Measurements from ENCODE around the gene LRP3. TPM values are rescaled to one million over a fixed set of nuclear protein-coding genes. Genes with fewer than 3 reads are reported as not detected.
"Not testable (repeated sequence)": the region's sequence is repeated elsewhere in the genome, so short reads cannot be mapped to it uniquely, and the experiment has no call there.

Gene LRP3
- total RNA-seq, 1 donor from 2014 or later = 13.3 TPM

DNA sequence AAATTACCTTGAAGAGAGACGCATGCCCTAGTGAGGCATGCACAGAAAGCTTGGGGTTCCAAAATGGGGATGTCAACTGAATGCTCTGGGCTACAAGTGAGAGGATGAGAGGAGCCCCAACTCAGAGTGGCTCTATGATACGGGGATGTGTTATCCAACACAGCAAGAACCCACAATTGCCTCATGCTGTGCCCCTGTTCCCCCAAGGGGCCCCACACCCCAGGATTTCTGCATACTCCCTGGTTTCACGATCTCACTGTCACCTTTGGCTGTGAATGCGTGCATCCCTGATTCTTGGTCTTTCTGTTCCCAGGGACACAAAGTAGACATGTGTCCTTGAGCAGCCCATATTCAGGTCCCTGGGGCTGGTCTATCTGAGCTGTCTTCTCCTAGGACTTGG, 32.9 kb upstream of the LRP3 start:
- Histone ChIP-seq H3K27ac (ENCODE audit: low read depth, low read length) (no peak overlapping the region), H3K9me3 (ENCODE audit: insufficient read depth, low read depth, low read length) (no peaks in the 10 kb centered on the region), H3K79me2 (ENCODE audit: insufficient read depth, low read length) (no peaks in the 10 kb centered on the region), H3K9ac (ENCODE audit: low read length) (no peak overlapping the region), H3K36me3 (ENCODE audit: insufficient read depth, low read length) (no peaks in the 10 kb centered on the region), H2AFZ (ENCODE audit: low read depth, low read length) (no peak overlapping the region), H3K4me2 (ENCODE audit: low read length) (no peak overlapping the region), H3K4me1 (ENCODE audit: insufficient read depth, low read length) (no peaks in the 10 kb centered on the region), H3K27me3 (ENCODE audit: insufficient read depth, low read length) (no peaks in the 10 kb centered on the region), H3K4me3 (ENCODE audit: insufficient read depth, low read depth, low read length) (no peak overlapping the region), H4K20me1 (ENCODE audit: insufficient read depth, low read length) (no peaks in the 10 kb centered on the region)
- no peaks in the 10 kb centered on the region for H3K9me3 Mint-ChIP-seq (ENCODE audit: unreplicated experiment)
- no peak overlapping the region for H3K27ac Mint-ChIP-seq (ENCODE audit: unreplicated experiment)
- FAIRE-seq = no peak
- peaks cover 2% of the 10 kb centered on the region for H3K36me3 Mint-ChIP-seq (ENCODE audit: low read depth, unreplicated experiment)
- no peaks in the 10 kb centered on the region for H3K27me3 Mint-ChIP-seq (ENCODE audit: low read depth, unreplicated experiment)
- DNase-seq (ENCODE audit: low read depth) = no peak
- no peak for TF ChIP-seq EZH2 (IDR thresholded peaks at IDR 0.05; ENCODE audit: insufficient read depth, low read length)
- TF ChIP-seq, protein P1, sequence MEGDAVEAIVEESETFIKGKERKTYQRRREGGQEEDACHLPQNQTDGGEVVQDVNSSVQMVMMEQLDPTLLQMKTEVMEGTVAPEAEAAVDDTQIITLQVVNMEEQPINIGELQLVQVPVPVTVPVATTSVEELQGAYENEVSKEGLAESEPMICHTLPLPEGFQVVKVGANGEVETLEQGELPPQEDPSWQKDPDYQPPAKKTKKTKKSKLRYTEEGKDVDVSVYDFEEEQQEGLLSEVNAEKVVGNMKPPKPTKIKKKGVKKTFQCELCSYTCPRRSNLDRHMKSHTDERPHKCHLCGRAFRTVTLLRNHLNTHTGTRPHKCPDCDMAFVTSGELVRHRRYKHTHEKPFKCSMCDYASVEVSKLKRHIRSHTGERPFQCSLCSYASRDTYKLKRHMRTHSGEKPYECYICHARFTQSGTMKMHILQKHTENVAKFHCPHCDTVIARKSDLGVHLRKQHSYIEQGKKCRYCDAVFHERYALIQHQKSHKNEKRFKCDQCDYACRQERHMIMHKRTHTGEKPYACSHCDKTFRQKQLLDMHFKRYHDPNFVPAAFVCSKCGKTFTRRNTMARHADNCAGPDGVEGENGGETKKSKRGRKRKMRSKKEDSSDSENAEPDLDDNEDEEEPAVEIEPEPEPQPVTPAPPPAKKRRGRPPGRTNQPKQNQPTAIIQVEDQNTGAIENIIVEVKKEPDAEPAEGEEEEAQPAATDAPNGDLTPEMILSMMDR (IDR thresholded peaks at IDR 0.05; ENCODE audit: insufficient read depth, low read depth, low read length) = no peak
- no peak overlapping the region for H3K4me3 Mint-ChIP-seq (ENCODE audit: unreplicated experiment)
- H3K4me1 Mint-ChIP-seq (ENCODE audit: low read depth, unreplicated experiment) = no peaks in the 10 kb centered on the region

DNA sequence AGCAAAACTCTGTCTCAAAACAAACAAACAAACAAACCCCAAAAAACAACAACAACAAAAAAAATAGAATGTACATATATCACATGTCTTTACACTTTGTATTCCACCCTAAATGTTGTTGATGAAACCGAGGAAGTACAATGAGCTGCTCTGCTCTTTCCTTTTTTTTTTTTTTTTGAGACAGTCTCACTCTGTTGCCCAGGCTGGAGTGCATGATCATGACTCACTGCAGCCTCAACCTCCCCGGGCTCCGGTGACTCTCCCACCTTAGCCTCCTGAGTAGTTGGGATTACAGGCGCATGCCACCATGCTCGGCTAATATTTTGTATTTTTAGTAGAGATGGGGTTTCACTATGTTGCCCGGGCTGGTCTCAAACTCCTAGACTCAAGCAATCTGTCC, 30.6 kb upstream of the LRP3 start:
- Histone ChIP-seq H3K79me2 (ENCODE audit: insufficient read depth, low read length) (no peaks in the 10 kb centered on the region), H3K4me3 (ENCODE audit: insufficient read depth, low read depth, low read length) (no peak overlapping the region), H3K27me3 (ENCODE audit: insufficient read depth, low read length) (no peaks in the 10 kb centered on the region), H3K27ac (ENCODE audit: low read depth, low read length) (no peak overlapping the region), H3K36me3 (ENCODE audit: insufficient read depth, low read length) (no peaks in the 10 kb centered on the region), H3K4me1 (ENCODE audit: insufficient read depth, low read length) (no peaks in the 10 kb centered on the region), H3K9ac (ENCODE audit: low read length) (no peak overlapping the region), H4K20me1 (ENCODE audit: insufficient read depth, low read length) (no peaks in the 10 kb centered on the region), H2AFZ (ENCODE audit: low read depth, low read length) (no peak overlapping the region), H3K4me2 (ENCODE audit: low read length) (no peak overlapping the region), H3K9me3 (ENCODE audit: insufficient read depth, low read depth, low read length) (no peaks in the 10 kb centered on the region)
- DNase-seq (ENCODE audit: low read depth) = no peak
- no peak for FAIRE-seq
- H3K4me1 Mint-ChIP-seq (ENCODE audit: low read depth, unreplicated experiment) = no peaks in the 10 kb centered on the region
- H3K27me3 Mint-ChIP-seq (ENCODE audit: low read depth, unreplicated experiment) = no peaks in the 10 kb centered on the region
- no peak for TF ChIP-seq EZH2 (IDR thresholded peaks at IDR 0.05; ENCODE audit: insufficient read depth, low read length)
- TF ChIP-seq, protein P1 (IDR thresholded peaks at IDR 0.05; ENCODE audit: insufficient read depth, low read depth, low read length) = no peak
- H3K9me3 Mint-ChIP-seq (ENCODE audit: unreplicated experiment) = peaks cover 4% of the 10 kb centered on the region
- H3K36me3 Mint-ChIP-seq (ENCODE audit: low read depth, unreplicated experiment) = peaks cover 7% of the 10 kb centered on the region
- H3K4me3 Mint-ChIP-seq (ENCODE audit: unreplicated experiment) = no peak overlapping the region
- H3K27ac Mint-ChIP-seq (ENCODE audit: unreplicated experiment) = no peak overlapping the region

DNA sequence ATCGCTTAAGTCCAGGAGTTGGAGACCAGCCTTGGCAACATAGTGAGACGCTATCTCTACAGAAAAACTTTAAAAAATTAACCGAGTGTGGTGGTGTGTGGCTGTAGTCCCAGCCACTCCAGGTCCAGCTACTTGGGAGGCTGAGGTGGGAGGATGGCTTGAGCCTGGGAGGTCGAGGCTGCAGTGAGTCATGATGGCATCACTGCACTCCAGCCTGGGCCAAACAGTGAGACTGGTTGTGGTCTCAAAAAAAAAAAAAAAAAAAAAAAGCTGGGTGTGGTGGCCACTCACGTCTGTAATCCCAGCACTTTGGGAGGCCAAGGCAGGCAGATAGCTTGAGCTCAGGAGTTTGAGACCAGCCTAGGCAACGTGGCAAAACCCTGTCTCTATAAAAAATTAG, 28.1 kb upstream of the LRP3 start:
- not testable (repeated sequence) for H3K79me2 ChIP-seq (ENCODE audit: insufficient read depth, low read length); H3K9me3 ChIP-seq (ENCODE audit: insufficient read depth, low read depth, low read length); H3K4me3 Mint-ChIP-seq (ENCODE audit: unreplicated experiment); H3K9ac ChIP-seq (ENCODE audit: low read length); H3K4me2 ChIP-seq (ENCODE audit: low read length); DNase-seq (ENCODE audit: low read depth); H3K27me3 Mint-ChIP-seq (ENCODE audit: low read depth, unreplicated experiment); H3K4me1 Mint-ChIP-seq (ENCODE audit: low read depth, unreplicated experiment); H3K36me3 ChIP-seq (ENCODE audit: insufficient read depth, low read length); H3K4me1 ChIP-seq (ENCODE audit: insufficient read depth, low read length); FAIRE-seq; H3K27ac ChIP-seq (ENCODE audit: low read depth, low read length); H4K20me1 ChIP-seq (ENCODE audit: insufficient read depth, low read length); H3K4me3 ChIP-seq (ENCODE audit: insufficient read depth, low read depth, low read length); H3K27ac Mint-ChIP-seq (ENCODE audit: unreplicated experiment); H2AFZ ChIP-seq (ENCODE audit: low read depth, low read length); H3K27me3 ChIP-seq (ENCODE audit: insufficient read depth, low read length); H3K9me3 Mint-ChIP-seq (ENCODE audit: unreplicated experiment)
- peaks cover 11% of the 10 kb centered on the region for H3K36me3 Mint-ChIP-seq (ENCODE audit: low read depth, unreplicated experiment)

Measured in astrocyte (in vitro differentiated cells and primary cell).